HG02588 (cell line): ENCODE results near the gene THEMIS.
"Not testable (repeated sequence)": the region's sequence is repeated elsewhere in the genome, so short reads cannot be mapped to it uniquely, and the experiment has no call there.

Experiments used
- ATAC-seq: cut with Tn5 transposase; IDR thresholded peaks from one replicate; pipeline ENCODE4 v1.9.1; 2021; ENCODE audit warnings: mild to moderate bottlenecking, moderate library complexity; ENCODE audit not compliant: unreplicated experiment

THEMIS gene, protein sequence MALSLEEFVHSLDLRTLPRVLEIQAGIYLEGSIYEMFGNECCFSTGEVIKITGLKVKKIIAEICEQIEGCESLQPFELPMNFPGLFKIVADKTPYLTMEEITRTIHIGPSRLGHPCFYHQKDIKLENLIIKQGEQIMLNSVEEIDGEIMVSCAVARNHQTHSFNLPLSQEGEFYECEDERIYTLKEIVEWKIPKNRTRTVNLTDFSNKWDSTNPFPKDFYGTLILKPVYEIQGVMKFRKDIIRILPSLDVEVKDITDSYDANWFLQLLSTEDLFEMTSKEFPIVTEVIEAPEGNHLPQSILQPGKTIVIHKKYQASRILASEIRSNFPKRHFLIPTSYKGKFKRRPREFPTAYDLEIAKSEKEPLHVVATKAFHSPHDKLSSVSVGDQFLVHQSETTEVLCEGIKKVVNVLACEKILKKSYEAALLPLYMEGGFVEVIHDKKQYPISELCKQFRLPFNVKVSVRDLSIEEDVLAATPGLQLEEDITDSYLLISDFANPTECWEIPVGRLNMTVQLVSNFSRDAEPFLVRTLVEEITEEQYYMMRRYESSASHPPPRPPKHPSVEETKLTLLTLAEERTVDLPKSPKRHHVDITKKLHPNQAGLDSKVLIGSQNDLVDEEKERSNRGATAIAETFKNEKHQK

DNA sequence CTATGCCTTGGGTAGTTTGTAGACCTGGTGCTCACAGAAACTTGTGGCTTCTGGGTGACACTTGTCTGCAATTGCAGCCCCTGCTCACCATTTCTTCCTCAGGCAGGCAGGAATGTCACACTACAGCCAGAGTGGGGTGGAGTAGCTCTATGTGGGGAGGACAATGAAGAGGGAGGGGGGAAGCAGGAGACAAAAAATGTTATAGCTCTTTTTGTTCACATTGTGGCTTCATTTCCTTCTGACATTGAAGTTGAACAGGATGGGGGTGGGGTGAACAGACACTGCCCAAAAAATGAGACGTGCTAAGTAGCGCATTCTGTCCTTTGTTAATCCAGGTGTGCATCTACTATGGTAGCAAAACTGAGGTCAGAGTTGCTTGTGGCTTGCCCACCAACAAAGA, at the start of gene THEMIS:
Gene THEMIS (minus strand): TSS at position 124 of the 400 bp plus-strand sequence. CDS start 126 bp downstream, outside the sequence.
- no peak for ATAC-seq

DNA sequence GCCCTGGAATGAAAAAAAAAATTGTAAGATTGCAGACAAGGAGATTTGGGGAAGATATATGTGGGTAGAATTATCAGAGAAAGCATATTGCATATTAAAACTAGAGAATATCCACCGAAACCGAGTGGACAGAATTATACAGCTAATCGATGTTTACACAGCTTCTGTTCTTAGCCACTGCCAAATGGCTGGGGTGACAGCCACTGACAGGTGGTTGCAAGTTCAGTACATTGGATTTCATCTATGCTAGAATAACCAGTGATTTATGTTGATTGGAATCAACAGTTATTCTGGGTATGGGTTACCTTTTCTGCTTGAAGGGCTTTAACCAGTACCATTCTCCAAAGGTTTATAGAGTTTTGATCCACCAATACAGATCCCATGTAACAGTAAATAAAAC, 48.4 kb upstream of the THEMIS start:
- ATAC-seq = no peak

DNA sequence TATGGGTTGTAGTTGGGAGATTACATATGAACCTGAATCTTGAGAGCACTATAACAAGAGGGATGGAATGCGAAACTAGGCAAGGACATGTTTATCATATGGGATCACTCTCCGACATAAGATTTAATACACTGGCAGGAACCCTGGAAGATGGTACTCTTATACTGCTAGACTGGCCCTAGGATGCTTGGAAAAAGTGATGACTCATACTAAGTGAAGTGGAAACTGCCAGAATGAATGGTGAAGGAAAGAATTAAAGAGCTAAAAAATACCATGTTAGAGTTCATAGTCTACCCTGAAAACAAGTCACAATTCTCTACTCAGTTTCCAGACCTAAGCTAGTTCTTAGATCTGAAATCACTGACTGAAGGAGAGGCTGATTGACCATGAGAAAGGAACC, 45.5 kb upstream of the THEMIS start:
- no peak for ATAC-seq

DNA sequence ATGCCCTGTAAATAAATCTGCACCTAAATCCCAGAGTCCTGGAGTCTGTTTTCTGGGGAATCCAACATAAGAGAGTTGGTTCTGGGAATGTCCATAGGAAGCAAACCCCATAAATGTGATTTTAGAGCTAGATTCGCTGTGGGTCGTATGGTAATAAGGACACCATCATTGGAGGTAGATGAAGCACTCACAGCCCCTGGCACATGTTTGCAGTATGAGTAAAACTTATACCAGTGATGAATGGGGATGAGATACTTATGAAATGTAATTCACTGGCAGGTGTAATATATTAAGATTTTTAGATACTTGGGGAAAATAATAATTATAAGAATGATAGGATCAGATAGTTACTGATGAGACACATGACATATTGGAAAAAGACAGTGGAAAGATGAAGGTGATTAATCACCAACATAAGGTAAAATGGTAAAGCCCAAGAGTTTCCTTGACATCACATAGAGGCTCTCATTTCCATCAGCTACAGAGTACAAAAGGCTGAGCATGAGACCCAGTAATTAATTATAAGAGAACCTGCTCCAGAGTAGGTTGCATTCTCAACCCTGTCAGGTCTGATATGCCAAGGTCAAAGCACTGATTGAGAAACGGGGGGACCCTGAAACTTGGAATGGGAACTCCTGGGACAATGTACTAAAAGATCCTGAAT, 44.7 kb upstream of the THEMIS start:
- ATAC-seq = no peak

DNA sequence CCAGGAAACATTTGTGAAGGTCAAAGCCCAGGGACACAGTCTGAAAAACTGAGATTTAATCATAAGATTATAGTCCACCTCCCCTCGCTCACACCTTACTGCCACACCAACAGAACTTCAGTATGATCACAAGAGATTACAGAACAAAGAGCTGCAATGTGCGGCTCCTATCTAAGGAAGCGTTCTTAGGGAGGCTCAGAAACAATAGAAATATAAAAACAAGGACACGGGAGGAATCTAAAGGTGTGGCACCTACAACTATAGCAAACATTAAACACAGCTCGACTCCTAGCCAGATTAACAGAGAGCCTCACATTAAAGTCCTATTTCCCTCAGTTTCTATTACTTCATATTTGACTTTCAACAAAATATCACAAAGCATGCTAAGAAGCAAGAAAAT, 40.4 kb upstream of the THEMIS start:
- ATAC-seq = no peak

DNA sequence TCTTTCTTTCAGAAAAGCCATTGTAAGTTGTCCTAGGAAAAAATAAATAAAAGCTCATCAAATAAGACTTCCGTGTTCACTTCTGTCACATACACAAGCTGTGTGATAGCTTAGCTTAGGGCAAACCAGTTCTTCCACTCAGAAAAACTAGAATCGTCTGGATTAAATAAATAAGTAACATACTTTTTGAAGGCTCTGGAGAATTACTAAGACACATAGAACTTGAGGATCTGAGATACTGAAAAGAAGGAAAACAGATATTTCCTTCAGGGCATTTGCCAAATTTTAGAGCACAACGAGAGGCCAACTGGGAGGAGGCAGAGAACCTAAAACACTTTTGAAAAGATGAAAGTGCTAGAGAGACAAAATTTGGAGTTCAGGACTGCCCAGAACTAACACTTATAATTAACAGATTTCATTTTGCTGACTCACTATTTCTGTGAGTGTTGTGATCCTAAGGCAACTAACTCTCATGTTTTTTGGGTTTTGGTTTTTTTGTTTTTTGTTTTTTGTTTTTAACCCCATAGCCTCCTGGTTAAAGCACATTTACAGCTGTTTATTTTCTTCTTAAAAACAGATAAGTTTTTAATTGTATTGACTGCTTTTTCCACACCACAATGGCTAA, 38.7 kb upstream of the THEMIS start:
- ATAC-seq = no peak

DNA sequence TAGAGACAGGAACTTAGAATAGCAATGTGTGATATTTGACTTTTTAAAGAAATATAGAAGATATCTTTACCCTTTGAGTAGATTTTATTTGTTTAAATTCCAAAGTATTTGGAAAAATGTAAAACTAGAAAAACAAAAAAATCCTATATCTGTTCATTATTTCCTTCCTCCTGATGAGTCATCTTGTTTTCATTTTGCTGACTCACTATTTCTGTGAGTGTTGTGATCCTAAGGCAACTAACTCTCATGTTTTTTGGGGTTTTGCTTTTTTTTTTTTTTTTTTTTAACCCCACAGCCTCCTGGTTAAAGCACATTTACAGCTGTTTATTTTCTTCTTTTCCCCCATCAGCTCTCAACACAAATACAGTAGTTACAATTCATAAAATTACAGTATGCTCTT, 37.8 kb upstream of the THEMIS start:
- no peak for ATAC-seq

DNA sequence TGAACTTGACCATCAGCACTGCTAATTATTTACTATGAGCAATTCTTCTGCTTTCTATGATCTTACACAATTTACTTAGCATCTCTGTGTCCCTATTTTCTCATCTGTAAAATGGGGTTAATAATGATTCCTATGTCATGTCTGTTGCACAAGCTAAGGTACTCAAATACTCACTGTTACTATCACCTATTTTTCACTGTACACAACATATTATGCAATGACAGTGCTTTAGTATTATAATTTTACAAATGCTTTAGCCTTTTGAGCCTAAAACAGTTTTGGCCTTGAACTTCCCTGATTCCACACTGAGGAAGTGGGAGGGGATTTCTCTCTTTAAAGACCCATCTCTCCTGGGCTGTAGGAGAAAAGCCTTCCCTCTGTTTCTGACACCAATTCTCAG, 36.9 kb upstream of the THEMIS start:
- ATAC-seq = no peak

DNA sequence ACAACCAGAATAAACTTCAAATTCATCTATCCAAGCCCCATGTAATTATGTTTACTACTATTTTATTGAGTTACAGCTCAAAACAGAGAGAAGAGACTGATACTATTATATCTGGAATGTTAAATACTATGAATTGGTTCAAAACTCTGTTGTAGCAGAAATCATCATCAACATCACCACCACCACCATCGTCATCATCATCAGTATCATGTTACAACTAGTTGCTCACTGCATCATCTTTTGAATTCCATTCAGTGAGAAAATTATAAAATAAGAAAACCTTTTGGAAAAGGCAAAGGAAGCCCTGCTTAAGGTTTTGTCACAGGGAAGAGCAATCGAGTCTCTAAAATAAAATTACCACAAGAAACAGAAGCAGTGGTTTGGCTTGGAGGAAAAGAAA, 36.2 kb upstream of the THEMIS start:
- no peak for ATAC-seq

DNA sequence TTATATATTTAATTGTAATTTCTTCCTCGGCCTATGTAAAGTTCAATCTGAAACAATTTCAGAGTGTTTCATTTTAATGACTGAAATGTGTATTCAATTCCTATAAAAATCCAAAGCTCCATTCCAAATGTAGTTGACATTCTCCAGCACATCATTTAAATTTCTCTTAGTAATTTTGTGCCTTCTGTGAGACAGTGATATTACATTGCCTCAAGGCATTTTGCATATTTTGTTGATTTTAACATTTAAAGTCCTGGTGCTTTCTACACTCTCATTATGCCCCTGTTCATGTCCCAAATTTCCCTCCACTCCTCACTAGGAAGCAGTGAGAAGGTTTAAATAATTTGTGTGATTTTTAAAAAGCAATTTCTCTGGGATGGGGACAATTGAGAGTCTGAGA, 34.1 kb upstream of the THEMIS start:
- no peak for ATAC-seq

DNA sequence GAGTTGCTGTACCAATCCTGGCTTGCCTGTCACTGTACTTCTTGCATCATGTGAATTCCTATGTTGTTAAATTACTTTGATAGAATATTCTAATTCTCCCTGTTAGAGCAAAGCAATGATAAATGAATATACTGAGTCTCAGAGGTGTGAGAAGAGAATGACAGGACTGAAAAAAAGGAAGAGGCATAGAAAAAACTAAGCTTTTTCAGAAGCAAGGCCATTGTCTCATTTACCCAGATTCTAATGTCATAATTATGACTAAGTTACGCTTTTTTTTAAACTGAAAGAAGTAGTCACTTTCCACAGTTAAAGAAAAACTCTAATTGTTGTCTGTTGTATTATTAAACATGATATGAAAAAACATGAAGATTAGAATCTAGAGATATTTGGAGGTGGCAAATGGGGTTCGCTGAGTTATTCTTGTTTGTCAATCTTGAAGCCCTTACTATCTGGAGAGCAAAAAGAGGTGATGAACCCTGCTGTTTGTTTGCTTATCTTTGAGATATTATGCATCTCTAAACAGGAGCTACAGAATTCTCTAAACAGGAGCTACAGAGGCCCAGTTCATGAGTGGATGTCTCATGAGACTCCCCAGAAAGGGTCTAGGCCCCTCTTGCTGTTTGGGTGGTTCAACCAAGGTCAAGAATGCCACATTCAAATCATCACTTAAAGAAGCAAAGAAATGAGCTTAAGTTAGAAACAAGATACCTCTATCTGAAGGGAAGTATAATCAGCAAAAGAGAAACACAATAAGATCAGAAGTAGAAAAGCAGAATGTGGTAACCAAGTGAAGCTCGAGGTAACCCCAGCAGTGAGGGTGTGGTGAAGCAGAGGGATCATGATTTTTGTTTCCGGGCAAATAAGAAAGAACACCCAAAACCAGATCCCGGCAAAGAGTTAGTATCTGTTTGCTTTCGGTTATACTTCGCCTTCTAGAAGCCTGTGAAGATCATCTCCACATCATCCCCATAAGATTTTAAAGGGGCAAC, 33.3 kb upstream of the THEMIS start:
- no peak for ATAC-seq

DNA sequence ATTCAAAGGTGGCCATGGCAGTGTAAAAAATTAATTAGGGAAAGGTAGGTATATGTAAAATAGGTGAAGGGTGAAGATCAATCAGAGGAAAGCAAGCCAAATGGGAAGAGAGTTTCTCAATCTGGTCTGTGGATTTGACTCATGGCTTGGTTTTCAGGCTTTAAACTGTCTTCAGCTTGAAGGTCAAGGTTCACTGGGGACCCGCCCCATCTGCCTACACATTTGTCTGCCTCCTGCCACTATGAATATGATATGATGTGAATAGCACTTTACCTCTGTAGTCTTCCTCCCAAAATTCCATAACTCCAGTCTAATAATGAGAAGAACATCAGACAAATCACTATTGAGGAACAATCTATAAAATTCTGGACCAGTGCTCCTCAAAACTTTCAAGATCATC, 32.3 kb upstream of the THEMIS start:
- ATAC-seq = no peak

DNA sequence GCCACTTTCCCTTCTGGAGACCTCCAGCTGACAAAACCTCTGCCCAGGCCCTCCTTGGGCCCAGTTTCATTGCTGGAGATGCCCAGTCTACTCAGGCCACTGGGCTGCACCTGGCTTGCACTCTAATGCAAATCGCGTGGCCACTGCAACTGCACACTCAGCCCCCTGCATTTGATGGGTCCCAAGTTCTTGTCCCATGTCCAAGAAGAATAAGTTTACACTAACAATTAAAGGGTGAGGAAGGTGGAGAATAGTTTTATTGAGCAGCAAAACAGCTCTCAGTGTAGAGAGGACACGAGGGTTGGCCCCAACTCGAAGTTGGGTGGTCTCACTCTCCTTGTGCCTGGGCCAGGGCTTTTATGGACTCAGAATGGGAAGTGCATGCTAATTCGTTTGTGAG, 31.9 kb upstream of the THEMIS start:
- no peak for ATAC-seq

DNA sequence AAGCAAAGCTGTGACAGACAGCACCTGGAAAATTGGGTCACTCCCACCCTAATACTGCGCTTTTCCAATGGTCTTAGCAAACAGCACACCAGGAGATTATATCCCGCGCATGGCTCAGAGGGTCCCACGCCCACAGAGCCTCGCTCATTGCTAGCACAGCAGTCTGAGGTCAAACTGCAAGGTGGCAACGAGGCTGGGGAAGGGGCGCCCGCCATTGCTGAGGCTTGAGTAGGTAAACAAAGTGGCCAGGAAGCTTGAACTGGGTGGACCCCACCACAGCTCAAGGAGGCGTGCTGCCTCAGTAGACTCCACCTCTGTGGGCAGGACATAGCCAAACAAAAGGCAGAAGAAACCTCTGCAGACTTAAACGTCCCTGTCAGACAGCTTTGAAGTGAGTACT, 25.6 kb upstream of the THEMIS start:
- not testable (repeated sequence) for ATAC-seq

DNA sequence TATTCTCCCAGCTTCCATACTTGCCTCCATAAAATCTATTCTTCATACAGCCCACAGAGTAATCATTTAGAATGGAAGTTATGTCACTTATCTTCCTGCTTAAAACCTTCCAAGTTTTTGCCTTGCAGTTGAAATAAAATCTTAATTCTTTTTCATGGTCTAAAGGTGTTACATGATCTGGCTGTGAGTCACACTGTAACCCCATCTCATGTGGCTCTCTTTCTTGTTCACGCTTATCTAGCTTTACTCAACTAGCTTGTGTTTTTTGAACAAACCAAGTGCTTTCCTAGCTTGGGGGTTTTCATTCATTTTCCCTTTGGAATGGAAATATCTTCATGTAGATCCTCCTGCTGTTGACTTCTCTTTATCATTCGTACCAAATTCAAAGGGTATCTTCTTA, 23.6 kb upstream of the THEMIS start:
- ATAC-seq = no peak

DNA sequence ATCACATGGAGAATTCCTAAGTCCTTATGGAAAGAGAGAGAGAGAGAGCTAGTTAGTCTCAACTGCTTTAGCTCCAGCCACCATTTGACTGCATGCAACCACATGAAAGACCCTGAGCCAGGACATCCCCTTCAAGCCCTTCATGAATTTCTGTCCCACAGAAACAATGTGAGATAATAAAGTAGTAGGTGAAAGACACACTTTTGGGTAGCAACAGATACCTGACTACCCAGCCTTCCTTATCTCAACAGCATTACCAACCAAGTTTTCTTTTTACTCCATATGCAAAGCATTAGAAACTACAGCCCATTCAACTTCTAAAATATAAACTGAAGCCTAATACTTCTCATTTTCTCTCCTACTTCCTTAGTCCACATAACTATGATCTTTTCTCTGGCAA, 23.2 kb upstream of the THEMIS start:
- ATAC-seq = no peak

DNA sequence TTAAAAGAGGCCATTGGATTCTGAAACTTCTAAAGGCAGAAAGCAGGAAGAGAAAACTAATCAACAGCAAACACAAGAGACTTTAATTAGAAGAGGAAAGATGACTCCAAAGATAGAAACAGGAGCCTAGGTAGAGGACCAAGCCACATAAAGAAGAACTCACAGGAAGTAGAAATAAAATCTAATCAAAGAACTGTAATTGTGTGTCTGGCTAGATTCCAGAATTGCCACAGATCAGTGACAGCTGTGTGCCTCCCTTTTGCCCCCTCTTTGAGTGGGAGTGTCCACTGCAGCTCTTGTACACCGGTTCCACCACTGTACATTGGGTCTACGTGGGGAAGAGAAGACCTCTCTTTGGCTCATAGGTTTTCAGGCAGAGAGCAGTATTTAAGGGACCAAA, 22.3 kb upstream of the THEMIS start:
- no peak for ATAC-seq

DNA sequence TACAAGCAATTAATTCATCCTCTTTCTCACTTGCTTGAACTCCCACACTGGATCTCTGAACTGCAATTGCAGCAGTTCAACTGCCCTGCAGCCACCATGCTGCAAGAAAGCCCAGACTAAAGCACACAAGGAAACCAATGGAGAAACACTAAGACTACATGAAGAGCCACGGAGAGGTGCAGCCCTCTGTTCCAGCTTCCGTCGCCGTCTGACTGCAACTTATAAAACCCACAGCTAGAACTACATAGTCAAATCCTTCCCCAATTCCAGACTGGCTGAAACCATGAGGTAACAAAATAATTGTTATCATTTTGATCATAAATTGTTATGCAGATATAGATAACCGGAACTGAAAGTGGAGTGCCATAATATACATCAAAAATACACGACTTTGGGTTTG, 21.1 kb upstream of the THEMIS start:
- no peak for ATAC-seq

DNA sequence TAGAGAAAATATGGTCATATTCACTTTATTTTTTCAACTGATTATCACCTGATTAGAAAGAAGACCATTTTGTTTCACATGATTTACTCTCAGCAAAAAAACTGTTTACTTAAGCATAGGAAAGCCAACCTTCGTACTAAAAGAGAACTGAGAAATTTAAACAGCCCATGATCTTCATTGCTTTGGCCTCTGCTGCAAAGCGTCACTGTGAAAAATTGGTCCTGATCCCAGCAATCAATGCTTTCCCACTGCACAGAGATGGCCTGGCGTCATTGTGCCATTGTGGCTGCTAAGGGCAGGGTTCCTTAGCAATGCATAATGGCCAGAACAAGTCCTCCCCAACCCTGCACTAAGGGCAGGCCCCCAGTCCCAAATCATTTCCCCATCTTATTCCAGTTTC, 19.9 kb upstream of the THEMIS start:
- no peak for ATAC-seq
